HepG2 (cell line): ENCODE data around the gene HDAC8.

ENCODE experiments used
- MZF1 ChIP-seq: sonication (generic); formaldehyde crosslinking; IDR thresholded peaks from 2 replicates; pipeline ENCODE4 v1.8.1; 2023; ENCODE audit warnings: mild to moderate bottlenecking, missing genetic modification reagents, borderline replicate concordance
- NR2C2 ChIP-seq: sonication (generic); formaldehyde crosslinking; IDR thresholded peaks from 2 replicates; pipeline ENCODE4 v1.4.0; 2020; ENCODE audit warnings: missing genetic modification reagents, mild to moderate bottlenecking, moderate library complexity, borderline replicate concordance
- POLR2A ChIP-seq, 2 experiments: IDR thresholded peaks; 2 replicates each; pipeline ENCODE4 v1.6.1; 2011; ENCODE audit warnings: low read depth in 2 of 2, low read length in 2 of 2, mild to moderate bottlenecking in 1 of 2, moderate library complexity in 1 of 2; ENCODE audit not compliant: insufficient read depth in 1 of 2
- POLR2AphosphoS5 ChIP-seq: IDR thresholded peaks from 2 replicates; pipeline ENCODE4 v1.6.1; 2012; ENCODE audit warnings: low read depth, low read length
- SP1 ChIP-seq, 2 experiments: fragments of 450-650 bp in 1 of 2; sonication (generic) in 1 of 2; formaldehyde crosslinking in 1 of 2; IDR thresholded peaks; 2 replicates each; pipeline versions ENCODE4 v1.4.0 to v1.6.1; 2016 to 2020; ENCODE audit warnings: missing genetic modification reagents in 1 of 2
- TAF1 ChIP-seq: sonication (generic); formaldehyde crosslinking; IDR thresholded peaks from 2 replicates; pipeline ENCODE4 v1.4.0; 2020; ENCODE audit warnings: missing genetic modification reagents
- ZSCAN25 ChIP-seq: sonication (generic); formaldehyde crosslinking; IDR thresholded peaks from 2 replicates; pipeline ENCODE4 v1.8.0; 2022; ENCODE audit warnings: mild to moderate bottlenecking, missing genetic modification reagents
- TF ChIP-seq, protein P1 (sequence below): IDR thresholded peaks from 2 replicates; pipeline ENCODE4 v1.6.1; 2012; ENCODE audit warnings: inconsistent platforms
- TF ChIP-seq, protein P2 (sequence below): sonication (generic); formaldehyde crosslinking; IDR thresholded peaks from 2 replicates; pipeline ENCODE4 v1.5.0; 2020; ENCODE audit warnings: mild to moderate bottlenecking, missing genetic modification reagents, moderate library complexity

DNA sequence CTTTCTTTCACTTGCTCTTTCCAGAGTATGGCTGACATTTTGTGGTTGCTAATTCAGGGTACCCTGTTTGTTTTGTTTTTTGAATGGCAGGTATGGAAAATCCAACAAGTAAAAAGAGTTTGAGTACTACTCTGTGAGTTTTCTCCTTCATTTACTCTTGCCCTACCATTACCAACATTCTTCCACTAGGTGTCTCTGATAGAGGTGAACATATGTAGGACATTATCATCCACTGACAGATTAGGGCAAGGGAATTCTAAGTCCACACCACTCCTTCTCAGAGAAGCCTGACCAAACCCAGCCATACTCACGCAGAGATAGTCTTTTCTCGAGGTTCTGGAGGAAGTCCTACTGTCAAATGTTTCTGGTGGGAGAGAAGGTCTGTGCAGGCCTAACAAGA lies 36.7 kb upstream of the HDAC8 start:
- TF ChIP-seq SP1 (IDR thresholded peaks at IDR 0.05) (no peak), SP1 (CRISPR knock-in tag; IDR thresholded peaks at IDR 0.05) (no peak), POLR2A (IDR thresholded peaks at IDR 0.05; ENCODE audit: insufficient read depth in 1 of 2, low read depth in 2 of 2, low read length in 2 of 2) (no peak), ZSCAN25 (CRISPR knock-in tag) (no peak), TAF1 (CRISPR knock-in tag) (no peak), NR2C2 (CRISPR knock-in tag) (no peak), MZF1 (CRISPR knock-in tag) (no peak), POLR2AphosphoS5 (no peak)
- TF ChIP-seq, protein P1, sequence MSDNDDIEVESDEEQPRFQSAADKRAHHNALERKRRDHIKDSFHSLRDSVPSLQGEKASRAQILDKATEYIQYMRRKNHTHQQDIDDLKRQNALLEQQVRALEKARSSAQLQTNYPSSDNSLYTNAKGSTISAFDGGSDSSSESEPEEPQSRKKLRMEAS = no peak
- TF ChIP-seq, protein P2, sequence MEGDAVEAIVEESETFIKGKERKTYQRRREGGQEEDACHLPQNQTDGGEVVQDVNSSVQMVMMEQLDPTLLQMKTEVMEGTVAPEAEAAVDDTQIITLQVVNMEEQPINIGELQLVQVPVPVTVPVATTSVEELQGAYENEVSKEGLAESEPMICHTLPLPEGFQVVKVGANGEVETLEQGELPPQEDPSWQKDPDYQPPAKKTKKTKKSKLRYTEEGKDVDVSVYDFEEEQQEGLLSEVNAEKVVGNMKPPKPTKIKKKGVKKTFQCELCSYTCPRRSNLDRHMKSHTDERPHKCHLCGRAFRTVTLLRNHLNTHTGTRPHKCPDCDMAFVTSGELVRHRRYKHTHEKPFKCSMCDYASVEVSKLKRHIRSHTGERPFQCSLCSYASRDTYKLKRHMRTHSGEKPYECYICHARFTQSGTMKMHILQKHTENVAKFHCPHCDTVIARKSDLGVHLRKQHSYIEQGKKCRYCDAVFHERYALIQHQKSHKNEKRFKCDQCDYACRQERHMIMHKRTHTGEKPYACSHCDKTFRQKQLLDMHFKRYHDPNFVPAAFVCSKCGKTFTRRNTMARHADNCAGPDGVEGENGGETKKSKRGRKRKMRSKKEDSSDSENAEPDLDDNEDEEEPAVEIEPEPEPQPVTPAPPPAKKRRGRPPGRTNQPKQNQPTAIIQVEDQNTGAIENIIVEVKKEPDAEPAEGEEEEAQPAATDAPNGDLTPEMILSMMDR (CRISPR knock-in tag) = no peak
